Activated CD4-positive, alpha-beta T cell treated with anti-CD3 and anti-CD28 coated beads, Interleukin-2, amount 10 ng/mL, durations not matched to agents 7 days and 5 days (primary cell): ENCODE data around the gene HIVEP3. TPM values are rescaled to one million over a fixed set of nuclear protein-coding genes. Genes with fewer than 3 reads are reported as not detected.

ENCODE experiments used
- CTCF ChIA-PET: fragments of 350-600 bp; sonication (Branson Sonifier 250); formaldehyde crosslinking; loops from one replicate; lab custom pipeline; 2021; ENCODE audit warnings: antibody characterized with exemption; lab: Charles Lee
- POLR2A ChIA-PET: fragments of 350-600 bp; sonication (Branson Sonifier 250); formaldehyde crosslinking; loops from one replicate; lab custom pipeline; 2021; ENCODE audit warnings: antibody characterized with exemption; lab: Charles Lee
- DNase-seq: peaks from one replicate; pipeline ENCODE4 v3.0.0-alpha.2; 2020
- H3K27ac Mint-ChIP-seq: one replicate; pipeline ENCODE4 v1.8.0; 2021; ENCODE audit warnings: mild to moderate bottlenecking, moderate library complexity, mixed read lengths
- H3K27me3 Mint-ChIP-seq: one replicate; pipeline ENCODE4 v1.8.0; 2021; ENCODE audit warnings: mixed read lengths
- H3K36me3 Mint-ChIP-seq: one replicate; pipeline ENCODE4 v1.8.0; 2021; ENCODE audit warnings: low read depth, mixed read lengths
- H3K4me1 Mint-ChIP-seq: one replicate; pipeline ENCODE4 v1.8.0; 2021; ENCODE audit warnings: mixed read lengths
- H3K4me3 Mint-ChIP-seq: one replicate; pipeline ENCODE4 v1.8.0; 2021; ENCODE audit warnings: mild to moderate bottlenecking, moderate library complexity, mixed read lengths
- H3K9me3 Mint-ChIP-seq: one replicate; pipeline ENCODE4 v1.8.0; 2021; ENCODE audit warnings: mixed read lengths
- total RNA-seq, 2 experiments: library from RNA; stranded (reverse); gene quantifications; one replicate each; pipeline ENCODE4 v1.2.3, GENCODE V29; 2021

HIVEP3 gene
- total RNA-seq, 2 experiments from 2014 or later, result 18.4 to 21.5 TPM

DNA sequence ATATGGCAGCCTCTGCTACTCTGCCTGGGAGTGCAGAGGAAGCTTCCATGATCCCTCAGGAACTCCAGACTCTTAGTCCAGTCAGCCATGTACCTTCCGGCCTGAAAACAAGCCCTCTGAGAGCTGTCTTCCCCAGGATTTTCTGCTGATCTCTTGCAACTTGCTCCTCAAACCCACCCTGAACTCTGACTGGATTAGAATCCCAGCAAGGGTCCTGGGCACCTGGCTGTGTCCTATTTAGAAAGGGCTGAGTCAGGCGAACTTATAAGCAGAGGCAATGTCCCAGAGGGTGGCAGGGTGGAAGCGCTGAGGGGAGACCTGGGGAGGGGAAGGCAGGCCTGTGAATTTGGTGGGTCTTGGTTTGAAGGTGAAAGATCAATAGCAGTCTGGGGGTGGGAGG lies 249.8 kb downstream of the HIVEP3 start:
- ChIA-PET POLR2A (no interaction called here), CTCF (interaction anchor here (1.0 to 3.9 kb wide), 4 partner anchors 11 to 141 kb away, joined by 3 to 24 read pairs (median 5); no protein-coding TSS in a partner anchor)
- Mint-ChIP-seq H3K27ac (peak overlapping the region; percentile 39), H3K36me3 (peaks cover 4% of the 10 kb centered on the region), H3K27me3 (no peaks in the 10 kb centered on the region), H3K4me3 (no peak overlapping the region), H3K9me3 (no peaks in the 10 kb centered on the region), H3K4me1 (peaks cover 96% of the 10 kb centered on the region)
- no peak for DNase-seq

DNA sequence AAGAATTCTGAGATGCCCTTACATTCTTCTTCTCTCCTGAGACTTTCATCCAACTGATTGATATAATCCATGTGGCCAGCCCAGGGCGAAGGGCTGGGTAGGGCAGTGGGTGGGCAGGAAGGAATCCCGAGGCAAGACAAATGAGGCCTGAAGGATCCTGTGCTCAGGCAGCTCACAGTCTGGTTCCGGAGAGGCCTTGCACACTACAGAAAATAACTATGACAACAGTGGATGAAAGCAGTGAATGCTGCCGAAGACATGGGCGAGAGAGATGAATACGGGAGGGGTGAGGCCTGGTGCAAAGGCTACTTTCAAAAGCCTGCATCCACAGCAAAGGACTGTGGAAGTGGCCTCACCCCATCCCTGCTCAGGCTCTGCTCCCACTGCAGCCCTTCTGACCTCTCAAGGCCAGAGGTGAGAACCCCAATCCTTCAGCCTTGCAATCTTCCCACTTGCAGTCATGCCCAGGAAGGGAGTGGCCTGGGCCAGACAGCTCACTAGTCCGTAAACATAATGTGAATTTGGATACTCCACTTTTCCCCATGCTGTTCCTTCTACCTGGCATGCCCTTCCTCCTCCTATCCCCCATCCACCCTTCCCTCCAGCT lies 250.6 kb downstream of the HIVEP3 start:
- ChIA-PET POLR2A (interaction anchor here (0.7 kb wide), 1 partner anchor 59 kb away, joined by 3 read pairs; no protein-coding TSS in a partner anchor), CTCF (interaction anchor here (0.7 to 3.9 kb wide), 4 partner anchors 11 to 135 kb away, joined by 3 to 24 read pairs (median 5); no protein-coding TSS in a partner anchor)
- H3K4me1 Mint-ChIP-seq, result peaks cover 92% of the 10 kb centered on the region
- H3K27ac Mint-ChIP-seq, result peak overlapping the region; percentile 65
- no peaks in the 10 kb centered on the region for H3K27me3 Mint-ChIP-seq
- H3K4me3 Mint-ChIP-seq, result no peak overlapping the region
- H3K36me3 Mint-ChIP-seq, result peaks cover 4% of the 10 kb centered on the region
- H3K9me3 Mint-ChIP-seq, result no peaks in the 10 kb centered on the region
- DNase-seq, result no peak

DNA sequence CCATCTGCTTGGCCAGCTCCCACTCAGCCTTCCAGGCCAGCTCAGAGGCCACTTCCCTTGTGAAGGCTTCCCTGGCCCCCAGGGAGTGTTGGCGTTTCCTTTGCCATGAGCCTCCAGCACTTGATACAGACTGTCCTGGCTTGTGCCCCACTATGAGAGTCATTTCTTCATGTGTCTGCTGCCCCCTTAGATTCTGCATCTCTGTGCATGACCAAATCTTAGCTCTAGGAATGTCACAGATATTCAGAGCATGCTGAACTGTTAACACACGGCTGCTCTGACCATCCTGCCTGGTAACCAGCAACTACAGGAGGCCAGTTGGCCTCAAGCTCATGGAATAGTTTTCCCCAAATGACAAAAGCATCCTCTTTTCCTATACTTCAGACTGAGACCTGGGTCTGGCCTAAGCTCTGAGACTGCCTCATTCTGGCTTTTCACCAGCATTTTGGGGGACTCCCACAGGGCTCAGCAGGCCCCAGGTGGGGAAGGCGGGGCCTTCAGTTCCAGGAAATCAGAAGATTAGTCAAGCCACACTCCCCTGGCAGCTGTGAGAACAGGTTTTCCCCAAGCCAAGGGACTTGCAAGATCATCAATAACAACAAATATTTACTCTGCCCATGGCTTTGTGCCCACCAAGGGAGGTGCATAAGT lies 251.6 kb downstream of the HIVEP3 start:
- ChIA-PET CTCF (interaction anchor here (1.1 to 3.9 kb wide), 2 partner anchors 10 to 13 kb away, joined by 4 to 24 read pairs; no protein-coding TSS in a partner anchor), POLR2A (no interaction called here)
- peak overlapping the region; percentile 74 for H3K27ac Mint-ChIP-seq
- DNase-seq, result peak; percentile 71
- H3K4me3 Mint-ChIP-seq, result peak overlapping the region; percentile 18
- H3K27me3 Mint-ChIP-seq, result no peaks in the 10 kb centered on the region
- peaks cover 4% of the 10 kb centered on the region for H3K36me3 Mint-ChIP-seq
- H3K4me1 Mint-ChIP-seq, result peaks cover 85% of the 10 kb centered on the region
- no peaks in the 10 kb centered on the region for H3K9me3 Mint-ChIP-seq

GRCh38 chr1:41665962-41666917 lies 252.5 kb downstream of the HIVEP3 start:
- Mint-ChIP-seq H3K9me3 (no peaks in the 10 kb centered on the region), H3K27ac (peak overlapping the region; percentile 74), H3K4me3 (no peak overlapping the region), H3K27me3 (no peaks in the 10 kb centered on the region), H3K36me3 (peaks cover 4% of the 10 kb centered on the region), H3K4me1 (peaks cover 81% of the 10 kb centered on the region)
- ChIA-PET CTCF (interaction anchor here (0.9 to 3.9 kb wide), 3 partner anchors 9 to 15 kb away, joined by 3 to 24 read pairs (median 4); no protein-coding TSS in a partner anchor), POLR2A (no interaction called here)
- no peak for DNase-seq

DNA sequence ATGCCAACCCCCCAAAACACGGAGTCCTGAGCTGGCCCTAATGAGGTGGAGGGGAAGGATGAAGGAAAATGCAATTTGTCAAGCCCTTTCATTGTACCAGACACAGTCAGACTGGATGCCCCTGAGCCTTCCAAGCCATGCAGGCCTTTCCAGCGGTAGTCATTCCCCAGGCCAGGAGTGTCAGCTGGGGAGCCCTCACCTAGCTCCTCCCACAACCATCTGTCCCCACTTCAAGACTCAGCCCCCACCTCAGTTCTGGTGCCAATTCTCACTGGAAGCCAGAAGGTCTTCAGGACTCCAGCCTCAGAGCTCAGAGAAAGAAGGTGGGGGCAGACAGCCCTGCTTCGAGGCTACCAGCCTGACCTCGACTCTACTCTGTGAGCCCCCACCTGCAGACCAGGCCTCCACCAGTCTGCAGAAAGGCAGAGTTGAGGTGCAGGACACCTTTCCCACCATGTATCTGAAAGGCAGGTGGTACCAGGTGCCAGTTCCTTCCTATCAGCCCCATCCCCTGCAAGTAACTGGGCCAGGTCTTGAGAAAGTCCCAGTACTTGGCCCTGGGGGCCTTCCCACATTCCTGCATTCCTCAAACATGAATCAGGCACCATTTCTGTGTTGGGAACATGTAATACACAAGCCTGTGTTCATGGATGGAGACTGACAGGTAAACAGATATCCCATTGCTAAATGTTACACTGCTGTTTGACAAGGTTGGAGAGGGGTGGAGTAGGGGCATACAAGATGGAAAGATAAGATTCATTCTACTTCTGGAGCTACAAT lies 253.7 kb downstream of the HIVEP3 start:
- DNase-seq, result no peak
- CTCF ChIA-PET, result interaction anchor here (0.9 to 1.4 kb wide), 2 partner anchors 13 to 16 kb away, joined by 3 read pairs; no protein-coding TSS in a partner anchor
- POLR2A ChIA-PET, result no interaction called here

GRCh38 chr1:41663671-41664400 lies 254.9 kb downstream of the HIVEP3 start:
- ChIA-PET POLR2A (no interaction called here), CTCF (interaction anchor here (0.6 to 2.3 kb wide), 6 partner anchors 10 to 46 kb away, joined by 3 to 19 read pairs (median 3); no protein-coding TSS in a partner anchor)
- peak overlapping the region; percentile 56 for H3K27ac Mint-ChIP-seq
- peaks cover 80% of the 10 kb centered on the region for H3K4me1 Mint-ChIP-seq
- DNase-seq, result no peak
- no peaks in the 10 kb centered on the region for H3K27me3 Mint-ChIP-seq
- H3K9me3 Mint-ChIP-seq, result no peaks in the 10 kb centered on the region
- peak overlapping the region; percentile 48 for H3K4me3 Mint-ChIP-seq
- H3K36me3 Mint-ChIP-seq, result peaks cover 6% of the 10 kb centered on the region

More for the DNA sequence above, 253.7 kb downstream of the HIVEP3 start:
- Mint-ChIP-seq H3K9me3 (no peaks in the 10 kb centered on the region), H3K4me3 (no peak overlapping the region), H3K4me1 (peaks cover 81% of the 10 kb centered on the region), H3K27ac (peak overlapping the region; percentile 52), H3K27me3 (no peaks in the 10 kb centered on the region), H3K36me3 (peaks cover 6% of the 10 kb centered on the region)

DNA sequence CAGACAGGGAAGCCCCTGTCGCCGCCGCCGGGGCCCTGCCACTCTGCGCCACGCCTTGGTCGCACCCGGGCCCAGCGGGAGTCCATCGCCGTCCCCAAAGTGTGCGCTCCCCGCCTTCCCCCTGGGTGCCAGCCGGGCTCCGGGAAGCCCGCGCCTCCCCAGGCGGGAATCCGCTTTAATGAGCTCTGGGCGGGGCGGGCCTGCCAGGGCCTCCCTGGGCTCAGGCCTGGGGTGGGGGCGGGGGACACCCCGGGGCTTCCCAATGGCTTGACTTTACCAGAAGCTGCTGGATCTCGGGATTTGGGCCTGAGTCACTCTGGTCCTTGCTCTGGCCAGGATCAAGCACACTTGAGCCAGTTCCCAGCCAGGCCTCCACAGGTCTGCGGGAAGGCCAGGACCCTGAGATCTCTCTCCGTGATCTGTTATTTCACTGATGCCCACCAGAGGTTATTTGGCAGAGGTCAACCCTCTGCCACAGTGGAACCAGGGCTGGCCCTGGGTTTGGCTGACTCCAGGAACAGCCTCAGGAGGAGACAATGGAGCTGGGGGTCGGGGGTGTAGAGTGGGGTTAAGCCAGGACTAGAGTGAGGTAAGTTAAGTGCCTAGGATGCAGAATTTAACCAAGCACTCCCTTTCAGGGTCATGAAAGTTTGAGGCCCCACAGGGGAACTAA lies 255.8 kb downstream of the HIVEP3 start:
- no peak for DNase-seq
- H3K27ac Mint-ChIP-seq, result peak overlapping the region; percentile 51
- ChIA-PET POLR2A (interaction anchor here (1.8 kb wide), 1 partner anchor 11 kb away, joined by 7 read pairs; no protein-coding TSS in a partner anchor), CTCF (interaction anchor here (0.6 to 2.3 kb wide), 5 partner anchors 10 to 47 kb away, joined by 3 to 19 read pairs (median 3); no protein-coding TSS in a partner anchor)
- peaks cover 8% of the 10 kb centered on the region for H3K36me3 Mint-ChIP-seq
- H3K4me1 Mint-ChIP-seq, result peaks cover 81% of the 10 kb centered on the region
- H3K9me3 Mint-ChIP-seq, result no peaks in the 10 kb centered on the region
- peak overlapping the region; percentile 48 for H3K4me3 Mint-ChIP-seq
- H3K27me3 Mint-ChIP-seq, result no peaks in the 10 kb centered on the region

- CTCF ChIA-PET, result interaction anchor here (0.7 to 2.3 kb wide), 4 partner anchors 11 to 126 kb away, joined by 3 to 19 read pairs (median 4); no protein-coding TSS in a partner anchor
- Mint-ChIP-seq H3K9me3 (no peaks in the 10 kb centered on the region), H3K27me3 (no peaks in the 10 kb centered on the region), H3K4me3 (no peak overlapping the region), H3K36me3 (peaks cover 10% of the 10 kb centered on the region), H3K4me1 (peaks cover 81% of the 10 kb centered on the region), H3K27ac (no peak overlapping the region)
- POLR2A ChIA-PET, result interaction anchor here (0.6 to 1.8 kb wide), 2 partner anchors 12 to 130 kb away, joined by 3 to 7 read pairs; no protein-coding TSS in a partner anchor
- DNase-seq, result peak; percentile 78
These were observed 256.5 kb downstream of the HIVEP3 start for GRCh38 chr1:41662061-41662764.

GRCh38 chr1:41661428-41662060 lies 257.2 kb downstream of the HIVEP3 start:
- Mint-ChIP-seq H3K4me1 (peaks cover 81% of the 10 kb centered on the region), H3K4me3 (peak overlapping the region; percentile 89), H3K36me3 (peaks cover 7% of the 10 kb centered on the region), H3K27ac (peak overlapping the region; percentile 88), H3K27me3 (no peaks in the 10 kb centered on the region), H3K9me3 (no peaks in the 10 kb centered on the region)
- DNase-seq, result no peak
- POLR2A ChIA-PET, result interaction anchor here (0.6 to 1.8 kb wide), 2 partner anchors 12 to 131 kb away, joined by 3 to 7 read pairs; no protein-coding TSS in a partner anchor
- CTCF ChIA-PET, result interaction anchor here (0.7 to 6.1 kb wide), 6 partner anchors 12 to 127 kb away, joined by 3 to 21 read pairs (median 4); no protein-coding TSS in a partner anchor
